LNCAP (cell line): Measurements from ENCODE around the gene SERAC1.

ENCODE experiments used
- CTCF ChIP-seq: fragments of 450-650 bp; IDR thresholded peaks from 2 replicates; pipeline ENCODE4 v1.5.1; 2017; ENCODE audit warnings: mild to moderate bottlenecking

SERAC1 gene

GRCh38 chr6:158118886-158119285 is 49.2 kb downstream of the SERAC1 start:
- TF ChIP-seq CTCF, result no peak

GRCh38 chr6:158115508-158115907 is 52.6 kb downstream of the SERAC1 start:
- no peak for TF ChIP-seq CTCF

GRCh38 chr6:158115102-158115501 is 53.0 kb downstream of the SERAC1 start:
- no peak for TF ChIP-seq CTCF

GRCh38 chr6:158113802-158114201 is 54.3 kb downstream of the SERAC1 start:
- TF ChIP-seq CTCF, result no peak

GRCh38 chr6:158111987-158112386 is 56.1 kb downstream of the SERAC1 start:
- TF ChIP-seq CTCF, result no peak

GRCh38 chr6:158110986-158111385 is 57.1 kb downstream of the SERAC1 start:
- TF ChIP-seq CTCF, result no peak

- no peak for TF ChIP-seq CTCF
Observed at GRCh38 chr6:158109748-158110147, 58.3 kb downstream of the SERAC1 start.

- TF ChIP-seq CTCF, result no peak
Observed at GRCh38 chr6:158104696-158105095, 63.4 kb downstream of the SERAC1 start.
